ENCODE results near the gene RAMP3.

The RAMP3 gene

DNA sequence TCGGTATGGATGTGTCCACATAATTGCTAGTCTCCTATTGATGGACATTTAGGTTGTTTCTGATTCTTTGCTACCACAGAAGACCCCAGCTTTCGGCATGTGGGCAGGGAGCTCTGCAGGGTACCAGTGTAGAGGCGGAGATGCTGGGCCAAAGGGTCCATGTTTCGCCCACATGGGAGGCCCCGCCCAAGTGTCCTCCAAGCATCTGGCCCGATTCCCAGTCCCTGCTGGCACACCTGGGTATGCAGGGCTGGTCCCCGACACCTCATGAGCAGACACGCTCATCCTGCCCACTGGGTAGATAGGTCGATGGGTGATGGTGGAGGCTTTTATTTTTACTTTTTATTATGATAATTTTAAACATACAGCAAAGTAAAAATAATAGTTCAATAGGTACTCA, 26.7 kb upstream of the RAMP3 start:
- in situ Hi-C loops (cut with MboI; ENCODE audit: low sequenced_read_pairs): loop anchor here (10.0 kb wide), 1 partner anchor 536 kb away; no protein-coding TSS in a partner anchor

DNA sequence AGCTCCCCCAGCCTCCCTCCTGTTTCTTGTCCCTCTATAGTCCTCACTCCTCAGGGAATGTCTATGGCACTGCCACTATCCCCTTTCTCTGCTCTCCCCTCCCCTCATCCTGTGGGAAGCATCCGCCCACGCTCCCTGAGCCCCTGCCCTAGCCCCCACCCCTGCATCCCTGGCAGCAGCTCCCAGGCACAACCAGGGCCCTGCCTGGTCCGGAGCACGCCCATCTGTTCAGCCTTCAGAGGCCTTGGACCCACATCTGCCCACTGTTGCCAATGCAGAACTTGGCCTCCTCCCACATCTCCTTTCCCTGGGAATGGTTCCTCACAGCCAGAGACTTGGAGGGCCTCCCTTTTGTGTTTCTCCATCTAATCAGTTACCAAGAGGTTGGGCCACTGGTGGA, 25.7 kb upstream of the RAMP3 start:
- in situ Hi-C loops (cut with MboI; ENCODE audit: low sequenced_read_pairs): loop anchor here (10.0 kb wide), 1 partner anchor 537 kb away; no protein-coding TSS in a partner anchor

DNA sequence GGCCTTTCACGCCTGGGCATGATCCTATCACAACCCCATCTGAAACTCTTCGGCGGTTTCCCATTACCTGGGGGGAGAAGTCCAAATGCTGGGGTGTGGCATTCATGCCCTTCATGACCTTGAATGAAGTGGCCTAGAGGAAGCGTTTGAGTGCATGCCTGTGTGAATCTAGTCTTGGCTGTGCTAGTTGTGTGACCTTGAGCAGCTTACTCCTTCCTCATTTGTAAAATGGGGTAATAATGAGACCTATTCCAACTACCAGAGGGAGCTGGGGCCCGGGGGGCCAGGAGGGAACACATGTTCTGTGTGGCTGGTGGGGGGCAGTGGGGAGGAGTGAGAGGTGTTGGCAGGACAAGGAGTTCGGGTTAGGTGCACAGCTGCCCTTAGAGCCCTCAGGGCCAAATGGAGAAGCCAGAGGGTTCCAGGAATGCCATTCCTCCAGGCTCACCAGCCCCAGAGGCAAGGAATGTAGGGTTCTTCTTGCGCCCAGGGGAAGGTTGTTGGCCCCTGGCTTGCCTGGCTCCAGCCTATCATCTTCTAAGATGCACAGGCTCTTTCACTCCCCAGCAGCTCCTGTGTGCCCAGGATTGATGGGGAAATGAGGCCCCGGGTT, 24.8 kb upstream of the RAMP3 start:
- in situ Hi-C loops (cut with MboI; ENCODE audit: low sequenced_read_pairs): loop anchor here (10.0 kb wide), 1 partner anchor 538 kb away; no protein-coding TSS in a partner anchor

DNA sequence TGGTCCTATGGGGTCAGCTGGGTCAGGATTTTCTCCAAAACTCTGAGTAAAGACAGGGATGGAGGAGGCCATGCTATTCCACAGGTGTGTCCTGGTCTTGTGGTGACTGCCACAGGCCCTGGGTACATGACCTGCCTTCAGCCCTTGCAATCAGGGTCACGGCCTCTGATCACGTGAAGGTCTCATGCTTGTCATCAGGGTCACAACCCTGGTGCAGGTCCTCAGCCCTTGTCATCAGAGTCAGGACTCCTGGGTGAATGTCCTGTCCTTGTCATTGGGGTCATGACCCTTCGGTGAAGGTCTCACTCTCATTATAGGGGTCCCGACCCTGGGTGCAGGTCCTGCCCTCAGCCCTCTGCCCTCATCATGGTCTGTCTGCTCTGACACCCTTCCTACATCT, 24.2 kb upstream of the RAMP3 start:
- in situ Hi-C loops (cut with MboI; ENCODE audit: low sequenced_read_pairs): loop anchor here (10.0 kb wide), 1 partner anchor 539 kb away; no protein-coding TSS in a partner anchor

DNA sequence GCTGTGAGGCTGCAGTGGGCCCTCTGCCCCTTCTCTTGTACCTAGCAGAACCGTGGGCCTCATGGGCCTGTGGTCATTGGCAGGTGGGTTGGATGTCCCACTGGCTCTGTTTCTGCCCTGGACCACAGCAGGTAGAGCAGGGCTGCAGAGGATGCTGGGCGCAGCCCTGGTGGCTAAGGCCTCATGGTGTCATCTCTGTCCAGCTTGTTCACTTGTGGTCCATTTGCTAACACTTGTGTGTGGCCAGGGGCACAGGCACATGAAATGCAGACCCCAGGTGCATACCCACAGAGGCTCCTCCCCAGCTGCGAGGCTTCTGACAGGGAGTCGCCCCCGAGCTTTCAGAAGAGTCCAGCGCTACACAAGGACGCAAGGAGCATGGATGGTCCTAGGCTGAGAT, 23.7 kb upstream of the RAMP3 start:
- in situ Hi-C loops (cut with MboI; ENCODE audit: low sequenced_read_pairs): loop anchor here (10.0 kb wide), 1 partner anchor 539 kb away; no protein-coding TSS in a partner anchor

DNA sequence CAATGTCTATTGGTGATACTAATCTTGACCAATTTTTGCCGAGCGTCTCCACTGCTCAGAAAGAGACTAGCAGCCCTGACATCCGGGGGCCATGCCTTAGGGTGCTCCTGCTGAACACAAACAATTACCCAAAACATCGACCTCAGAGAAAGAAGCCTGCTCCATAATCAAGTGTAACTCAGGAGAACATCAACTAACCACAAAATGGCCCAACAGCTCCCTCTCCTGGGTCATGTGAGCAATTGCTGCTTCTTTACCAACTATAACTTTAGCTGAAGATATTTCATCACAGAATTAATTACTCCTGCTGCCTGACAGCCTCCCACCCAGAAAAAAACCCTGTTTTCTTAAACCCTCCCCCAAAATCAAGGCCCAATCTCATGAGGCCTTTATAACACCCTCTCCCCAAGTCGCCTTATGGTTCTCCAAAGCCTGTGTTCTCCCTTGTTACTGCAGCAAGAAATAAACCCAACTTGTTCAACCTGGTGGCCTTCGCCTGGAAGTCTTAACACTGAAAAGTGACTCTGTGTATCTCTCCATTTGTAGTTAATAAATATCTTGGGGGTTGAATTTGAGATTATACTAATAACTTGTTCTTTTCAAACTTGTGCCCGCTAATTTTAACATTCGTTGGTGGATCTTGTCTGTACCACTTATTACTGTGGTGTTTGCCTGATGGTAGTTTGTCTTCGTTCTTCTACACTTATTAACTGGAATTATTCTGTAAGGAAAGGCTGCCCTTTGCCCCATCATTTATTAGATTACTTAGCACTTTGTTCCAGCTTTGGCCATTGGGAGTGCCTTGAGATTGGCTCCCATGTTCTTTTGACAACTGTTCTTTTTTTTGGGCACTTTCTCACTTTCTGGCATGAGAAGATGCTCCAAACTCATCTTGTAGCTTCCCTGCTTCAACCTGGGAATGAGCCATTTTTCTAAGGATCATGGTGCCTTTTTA, 21.2 kb upstream of the RAMP3 start:
- in situ Hi-C loops (cut with MboI; ENCODE audit: low sequenced_read_pairs): loop anchor here (10.0 kb wide), 1 partner anchor 542 kb away; no protein-coding TSS in a partner anchor

DNA sequence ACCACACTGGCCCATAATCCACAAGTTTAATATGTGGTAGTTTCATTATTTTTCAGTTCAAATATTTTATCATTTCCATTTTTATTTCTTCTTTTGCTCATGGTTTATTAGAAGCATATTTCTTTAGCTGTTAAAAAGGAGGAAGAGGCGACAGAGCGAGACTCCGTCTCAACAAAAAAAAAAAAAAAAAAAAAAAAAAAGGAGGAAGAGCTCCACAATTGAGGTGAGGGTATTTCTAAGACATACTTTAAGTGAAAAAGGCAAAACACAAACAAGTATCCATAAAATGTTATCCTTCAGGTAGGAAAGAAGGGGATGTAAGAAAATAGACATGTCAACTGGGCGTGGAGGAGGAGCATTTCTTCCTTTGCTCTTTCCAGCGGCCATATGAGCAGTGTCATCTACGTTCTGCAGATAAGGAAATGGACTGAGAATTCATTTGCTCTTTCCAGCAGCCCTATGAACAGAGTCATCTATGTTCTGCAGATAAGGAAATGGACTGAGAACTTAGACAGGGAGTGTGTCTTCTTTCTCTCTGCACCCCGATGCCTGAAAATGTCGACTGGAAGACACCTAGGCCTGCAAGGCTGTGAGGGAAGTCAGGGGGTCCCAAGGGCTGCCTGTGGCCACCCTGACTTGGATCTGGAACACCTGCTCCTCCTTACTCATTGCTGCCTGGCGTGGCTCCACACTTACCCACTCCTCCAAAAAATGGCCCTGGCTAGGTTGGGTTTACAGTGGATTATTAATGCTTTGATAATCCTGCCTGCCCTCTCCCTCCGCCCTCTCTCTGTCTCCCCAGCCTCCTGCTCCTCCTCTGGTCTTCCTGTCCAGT, 18.9 kb upstream of the RAMP3 start:
- in situ Hi-C loops (cut with MboI; ENCODE audit: low sequenced_read_pairs): loop anchor here (10.0 kb wide), 1 partner anchor 544 kb away; no protein-coding TSS in a partner anchor

DNA sequence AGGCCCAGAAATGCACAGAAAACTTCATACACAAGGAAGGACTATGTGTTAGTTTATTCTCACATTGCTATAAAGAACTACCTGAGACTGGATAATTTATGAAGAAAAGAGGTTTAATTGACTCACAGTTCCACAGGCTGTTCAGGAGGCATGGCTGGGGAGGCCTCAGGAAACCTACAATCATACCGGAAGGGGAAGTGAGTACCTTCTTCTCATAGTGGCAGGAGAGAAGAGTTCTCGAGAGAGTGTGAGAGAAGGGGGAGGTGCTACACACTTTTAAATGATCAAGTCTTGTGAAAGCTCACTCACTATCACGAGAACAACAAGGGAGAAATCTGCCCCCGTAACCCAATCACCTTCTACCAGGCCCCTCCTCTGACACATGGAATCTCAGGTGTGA, 16.8 kb upstream of the RAMP3 start:
- in situ Hi-C loops (cut with MboI; ENCODE audit: low sequenced_read_pairs): no loop called here

DNA sequence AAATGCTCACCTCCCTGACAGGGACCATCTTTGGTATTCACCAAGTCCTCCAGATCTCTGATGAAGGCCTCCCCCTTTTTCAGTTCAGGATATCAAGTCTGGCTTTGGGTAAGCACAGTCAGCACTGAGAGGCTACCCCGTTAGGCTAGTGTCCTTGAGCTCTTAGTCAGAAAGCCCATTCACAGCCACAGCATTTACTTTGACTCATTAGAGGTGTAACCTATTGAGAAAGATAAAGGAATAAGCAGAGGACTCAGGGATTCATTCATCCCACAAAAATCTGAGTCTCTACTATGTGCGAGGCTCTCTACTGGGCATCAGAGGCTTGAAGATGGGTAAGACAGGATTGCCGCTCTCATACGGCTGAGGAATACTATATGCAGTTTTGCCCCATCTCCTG, 14.0 kb upstream of the RAMP3 start:
- in situ Hi-C loops (cut with MboI; ENCODE audit: low sequenced_read_pairs): no loop called here

DNA sequence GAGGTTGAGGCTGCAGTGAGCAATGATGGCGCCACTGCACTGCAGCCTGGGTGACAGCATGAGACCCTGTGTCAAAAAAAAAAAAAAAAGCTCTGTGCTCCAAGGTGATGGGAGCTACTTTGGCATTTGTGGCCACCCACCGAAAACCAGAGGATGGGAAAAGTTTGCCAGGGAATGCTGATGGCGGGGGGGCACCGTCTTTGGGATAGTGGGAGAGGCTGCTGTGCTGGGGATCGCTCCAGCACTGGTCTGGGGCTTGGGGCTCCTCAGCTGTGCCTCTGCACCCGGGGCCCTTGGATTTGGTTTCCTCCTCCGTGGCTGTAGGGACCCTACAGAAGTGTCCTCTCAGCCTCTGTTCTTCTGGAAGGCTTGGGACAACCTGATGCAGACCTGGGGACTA, 11.7 kb upstream of the RAMP3 start:
- in situ Hi-C loops (cut with MboI; ENCODE audit: low sequenced_read_pairs): no loop called here

DNA sequence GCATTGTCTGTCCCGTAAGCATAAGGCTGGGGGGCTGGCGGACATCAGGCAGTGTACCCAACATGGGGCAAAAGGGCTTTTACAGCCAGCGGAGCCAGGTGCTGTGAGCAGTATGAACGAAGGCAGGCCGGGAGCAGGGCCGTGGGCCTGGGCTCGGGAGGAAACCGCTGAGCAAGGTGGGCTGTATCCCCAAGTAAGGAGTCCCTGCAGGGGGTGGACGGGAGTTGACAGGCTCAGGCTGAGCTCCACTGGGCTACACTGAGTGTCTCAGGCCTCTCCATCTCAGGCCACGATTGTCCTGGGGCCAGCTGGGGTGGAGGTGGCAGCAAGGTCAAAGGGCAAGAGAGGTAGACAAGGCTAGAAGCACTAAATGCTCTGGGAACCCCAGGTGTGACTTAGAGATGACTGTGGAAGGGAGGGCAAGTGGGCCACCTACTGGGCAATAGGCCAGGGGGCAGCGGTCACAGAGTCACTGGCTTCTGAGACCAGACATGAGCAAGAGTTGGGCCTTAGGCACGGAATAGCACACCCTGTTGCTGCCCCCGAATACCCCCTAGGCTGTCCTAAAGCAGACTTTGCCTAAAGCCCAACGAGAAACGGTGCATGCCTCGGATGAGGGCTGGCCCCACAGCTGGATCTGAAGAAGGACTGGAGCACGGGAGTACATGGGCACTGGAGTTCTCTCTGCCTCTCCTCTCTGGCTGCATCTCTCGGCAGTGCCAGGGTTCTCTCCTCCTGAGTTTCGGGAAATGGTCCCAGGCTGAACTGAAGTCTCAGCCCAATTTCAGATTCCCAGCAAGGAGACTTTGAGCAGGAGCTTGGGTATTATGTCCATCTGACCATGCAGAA, 10.8 kb upstream of the RAMP3 start:
- in situ Hi-C loops (cut with MboI; ENCODE audit: low sequenced_read_pairs): no loop called here

DNA sequence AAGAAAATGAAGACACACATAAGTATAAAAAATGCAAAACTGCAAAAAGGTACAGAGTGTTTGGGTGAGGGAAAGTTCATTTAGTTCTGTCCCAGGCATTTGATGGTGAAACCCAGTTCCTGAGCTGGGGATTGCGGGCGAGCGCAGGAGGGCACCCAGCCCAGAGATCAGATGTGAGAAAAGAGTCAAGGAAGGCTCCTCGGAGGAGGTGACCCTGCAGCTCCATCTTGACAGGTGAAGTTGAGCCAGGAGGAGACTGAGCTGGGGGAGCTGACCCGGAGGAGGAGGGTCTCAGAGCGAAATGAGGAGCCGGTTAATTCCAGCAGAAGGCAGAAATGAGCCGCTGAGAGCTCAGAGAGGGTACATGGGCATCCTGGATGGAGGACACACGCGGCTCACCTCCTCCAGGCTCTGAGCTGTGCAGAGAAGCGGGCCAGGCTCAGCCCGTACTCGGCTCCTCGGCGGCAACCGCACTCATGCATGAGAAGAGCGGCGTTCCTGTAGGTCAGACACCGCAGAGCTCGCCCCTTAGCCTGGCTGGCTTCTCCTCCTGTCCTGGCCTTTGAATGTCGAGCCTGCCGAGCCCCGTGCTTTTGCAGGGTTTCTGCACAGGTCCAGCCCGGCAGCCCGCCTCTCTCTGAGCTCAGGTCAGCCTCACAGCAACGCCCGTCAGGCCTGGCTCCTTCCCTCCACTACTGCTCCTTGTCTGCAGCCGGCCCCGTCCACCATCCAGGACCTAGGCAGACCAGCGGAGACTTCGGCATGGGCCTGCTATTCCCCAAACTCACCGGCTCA, 9.5 kb upstream of the RAMP3 start:
- in situ Hi-C loops (cut with MboI; ENCODE audit: low sequenced_read_pairs): no loop called here

DNA sequence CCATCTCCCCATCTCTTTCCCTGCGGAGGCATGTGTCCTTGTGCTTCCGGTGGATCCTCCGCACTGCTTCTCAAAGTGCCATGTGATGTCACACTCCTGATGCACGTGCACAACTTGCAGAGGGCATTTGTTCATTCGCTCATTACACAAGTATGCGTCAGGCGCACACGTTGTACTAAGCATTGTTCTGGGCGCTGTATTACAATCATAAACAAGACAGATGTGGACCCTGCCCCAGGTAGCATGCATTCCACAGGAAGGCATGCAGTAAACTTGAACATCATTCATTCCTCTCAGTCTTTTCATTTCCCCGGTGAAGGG, 9.0 kb upstream of the RAMP3 start:
- in situ Hi-C loops (cut with MboI; ENCODE audit: low sequenced_read_pairs): no loop called here

DNA sequence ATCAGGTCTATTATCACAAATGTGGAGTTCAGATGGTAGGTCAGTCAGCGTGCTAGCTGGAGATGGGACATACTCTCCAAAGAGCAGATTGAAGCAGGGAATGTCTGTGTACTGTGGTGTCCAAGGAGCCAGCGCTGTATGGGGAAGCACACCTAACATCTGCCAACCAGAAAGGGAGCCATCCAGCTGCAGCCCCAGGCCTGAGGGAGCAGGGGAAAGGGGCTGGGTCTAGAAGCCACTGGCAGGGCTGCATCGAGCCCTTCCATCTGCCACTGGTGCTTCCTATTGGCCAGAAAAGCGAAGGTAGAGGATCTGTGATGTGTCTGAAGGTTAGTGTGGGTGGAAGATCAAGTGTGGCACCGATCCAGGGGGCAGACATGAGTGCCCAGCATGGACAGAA, 8.0 kb upstream of the RAMP3 start:
- in situ Hi-C loops (cut with MboI; ENCODE audit: low sequenced_read_pairs): loop anchor here (25.0 kb wide), 2 partner anchors 113 to 713 kb away; partner anchors contain the start of gene CCDC201

DNA sequence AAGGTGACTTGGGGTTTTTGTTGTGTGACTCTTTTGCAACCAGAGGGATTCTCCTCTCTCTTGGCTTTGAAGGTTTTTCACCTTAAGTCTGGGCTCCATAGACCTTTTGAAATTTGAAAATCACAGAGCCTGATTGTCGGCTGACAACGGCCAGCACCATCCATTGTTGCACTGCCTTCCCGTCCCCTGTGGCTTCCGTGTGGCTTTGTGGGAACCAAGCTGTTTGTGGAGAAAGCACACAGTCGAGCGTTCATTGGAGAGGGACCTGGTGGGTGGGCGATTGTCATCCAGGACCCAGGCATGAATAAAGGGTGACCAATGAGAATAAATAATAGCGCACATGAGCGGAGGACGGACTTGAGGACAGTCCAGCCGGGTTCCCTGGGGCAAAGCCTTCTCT, 7.4 kb upstream of the RAMP3 start:
- in situ Hi-C loops (cut with MboI; ENCODE audit: low sequenced_read_pairs): loop anchor here (25.0 kb wide), 2 partner anchors 112 to 712 kb away; partner anchors contain the start of gene CCDC201

DNA sequence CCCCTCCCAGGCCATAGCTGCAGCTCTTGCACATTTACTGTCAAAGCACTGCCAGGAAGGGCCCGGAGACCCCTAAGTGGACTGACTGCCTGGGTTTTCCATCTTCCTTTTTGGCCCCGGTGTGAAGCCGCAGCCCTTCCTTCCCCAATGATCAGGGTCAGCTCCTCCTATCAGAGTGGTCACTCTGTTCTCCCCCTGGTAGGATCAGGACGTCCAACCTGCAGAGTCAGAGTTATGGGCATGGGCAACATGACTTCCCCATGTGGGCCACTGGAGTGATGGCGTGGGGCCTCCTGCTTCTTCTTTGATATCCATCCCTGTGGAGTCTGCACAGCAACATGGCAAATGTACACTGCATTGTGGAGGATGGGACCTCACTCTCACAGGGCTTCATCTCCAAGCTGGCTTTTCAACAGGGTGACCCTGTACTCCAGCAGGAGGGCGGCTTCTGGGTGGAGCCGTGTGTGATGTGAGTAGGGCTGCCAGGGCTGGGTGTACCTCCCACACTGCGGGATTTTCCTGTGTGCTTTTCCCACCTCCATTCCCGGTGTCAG, 6.4 kb upstream of the RAMP3 start:
- in situ Hi-C loops (cut with MboI; ENCODE audit: low sequenced_read_pairs): loop anchor here (25.0 kb wide), 2 partner anchors 111 to 711 kb away; partner anchors contain the start of gene CCDC201

DNA sequence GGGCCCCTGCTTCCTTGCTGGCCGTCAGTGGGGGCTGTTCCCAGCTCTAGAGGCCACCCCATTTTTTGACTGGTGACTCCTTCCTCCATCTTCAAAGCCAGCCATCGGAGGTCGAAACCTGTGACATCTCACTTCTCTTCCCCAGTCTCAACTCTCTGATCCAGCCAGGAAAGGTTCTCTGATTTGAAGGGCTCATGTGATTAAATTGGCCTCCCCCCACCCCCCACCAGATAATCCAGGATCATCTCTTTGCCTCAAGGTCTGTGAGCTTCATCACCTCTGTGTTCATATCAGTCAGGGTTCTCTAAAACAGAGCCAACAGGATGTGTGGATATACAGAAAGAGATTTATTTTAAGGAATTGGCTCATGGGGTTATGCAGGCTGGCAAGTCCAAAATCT, 5.6 kb upstream of the RAMP3 start:
- in situ Hi-C loops (cut with MboI; ENCODE audit: low sequenced_read_pairs): loop anchor here (25.0 kb wide), 2 partner anchors 110 to 710 kb away; partner anchors contain the start of gene CCDC201

DNA sequence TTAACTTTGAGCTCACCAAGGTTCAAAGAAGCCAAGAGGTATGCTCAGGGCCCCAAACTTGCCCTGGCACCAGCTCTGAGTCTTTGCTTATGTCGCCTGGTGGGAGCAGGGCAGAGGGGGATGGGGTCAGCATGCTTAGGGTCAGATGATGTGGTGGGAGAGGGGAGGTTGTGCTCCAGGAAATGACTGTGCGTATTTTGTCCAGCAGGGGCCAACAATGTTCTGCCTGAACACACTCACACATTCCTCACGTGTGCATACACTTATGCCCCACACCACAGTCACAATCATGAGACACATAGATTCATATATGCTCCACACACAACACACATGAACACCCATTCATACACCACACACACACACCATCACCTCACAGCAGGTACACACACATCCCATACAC, 4.4 kb upstream of the RAMP3 start:
- in situ Hi-C loops (cut with MboI; ENCODE audit: low sequenced_read_pairs): loop anchor here (25.0 kb wide), 2 partner anchors 109 to 709 kb away; partner anchors contain the start of gene CCDC201

DNA sequence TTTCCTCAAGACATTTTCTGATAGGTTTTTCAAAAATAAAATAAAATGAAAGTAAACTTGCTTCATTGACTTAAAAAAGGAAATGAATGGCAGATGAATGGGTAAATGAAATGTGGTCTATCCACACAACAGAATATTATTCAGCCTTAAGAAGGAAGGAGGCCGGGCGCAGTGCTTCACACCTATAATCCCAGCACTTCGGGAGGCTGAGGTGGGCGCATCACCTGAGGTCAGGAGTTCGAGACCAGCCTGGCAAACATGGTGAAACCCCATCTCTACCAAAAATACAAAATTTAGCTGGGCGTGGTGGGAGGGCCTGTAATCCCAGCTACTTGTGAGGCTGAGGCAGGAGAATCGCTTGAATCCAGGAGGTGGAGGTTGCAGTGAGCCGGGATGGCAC, 3.7 kb upstream of the RAMP3 start:
- in situ Hi-C loops (cut with MboI; ENCODE audit: low sequenced_read_pairs): loop anchor here (25.0 kb wide), 2 partner anchors 108 to 708 kb away; partner anchors contain the start of gene CCDC201
